SK-N-MC (cell line): Measurements from ENCODE around the gene TNFSF10.

Experiments used
- DNase-seq: peaks from one replicate; pipeline ENCODE4 v3.0.0-alpha.2; 2011; ENCODE audit warnings: low read depth, low spot score
- H3K27ac ChIP-seq: fragments of 200-600 bp; sonication (generic); 2 replicates; pipeline ENCODE4 v1.5.1; 2016; ENCODE audit warnings: mixed run types
- H3K36me3 ChIP-seq: fragments of 200-600 bp; sonication (generic); 2 replicates; pipeline ENCODE4 v1.6.1; 2017; ENCODE audit warnings: antibody characterized with exemption, low read length, mixed read lengths; ENCODE audit not compliant: insufficient read depth
- H3K4me3 ChIP-seq: fragments of 200-600 bp; sonication (generic); 2 replicates; pipeline ENCODE4 v1.5.1; 2016
- H3K9ac ChIP-seq: fragments of 200-600 bp; sonication (generic); 2 replicates; pipeline ENCODE4 v1.8.0; 2017; ENCODE audit warnings: mixed run types, mixed read lengths; ENCODE audit not compliant: insufficient read length
- H3K9me3 ChIP-seq: fragments of 200-600 bp; sonication (generic); 2 replicates; pipeline ENCODE4 v1.6.1; 2017; ENCODE audit warnings: low read depth, mild to moderate bottlenecking, antibody characterized with exemption, low read length, moderate library complexity, mixed read lengths
- EZH2 ChIP-seq: fragments of 200-600 bp; sonication (generic); IDR thresholded peaks from one replicate; pipeline ENCODE4 v1.6.1; 2017; ENCODE audit warnings: antibody characterized with exemption
- FOXP2 ChIP-seq: optimal IDR thresholded peaks from 2 replicates; pipeline ENCODE3; 2011; ENCODE audit warnings: mild to moderate bottlenecking, moderate library complexity; ENCODE audit not compliant: insufficient read depth; ENCODE audit errors: extremely low read length, control extremely low read depth
- POLR2AphosphoS5 ChIP-seq: IDR thresholded peaks from 2 replicates; pipeline ENCODE4 v1.6.1; 2012; ENCODE audit warnings: mild to moderate bottlenecking, low read depth, low read length, borderline replicate concordance

Gene TNFSF10

DNA sequence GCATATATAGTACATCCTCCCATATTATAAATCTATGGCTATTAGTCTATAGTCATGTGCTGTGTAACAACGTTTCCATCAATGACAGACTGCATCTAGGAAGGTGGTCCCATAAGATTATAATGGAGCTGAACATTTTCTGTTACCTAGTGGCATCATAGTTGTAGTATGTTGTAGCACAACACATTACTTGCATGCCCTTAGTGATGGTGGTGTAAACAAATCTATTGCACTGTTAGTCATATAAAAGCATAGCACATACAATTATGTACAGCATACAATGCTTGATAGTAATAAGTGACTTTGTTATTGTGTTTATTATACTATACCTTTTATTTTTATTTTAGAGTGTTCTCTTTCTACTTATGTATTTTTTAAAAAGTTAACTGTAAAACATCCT lies 37.4 kb upstream of the TNFSF10 start:
- Histone ChIP-seq H3K4me3 (no peak overlapping the region), H3K9me3 (no peaks in the 10 kb centered on the region), H3K27ac (no peak overlapping the region), H3K9ac (no peak overlapping the region), H3K36me3 (no peaks in the 10 kb centered on the region)
- DNase-seq = no peak
- no peak for TF ChIP-seq EZH2
- TF ChIP-seq FOXP2 = no peak
- TF ChIP-seq POLR2AphosphoS5 = no peak

DNA sequence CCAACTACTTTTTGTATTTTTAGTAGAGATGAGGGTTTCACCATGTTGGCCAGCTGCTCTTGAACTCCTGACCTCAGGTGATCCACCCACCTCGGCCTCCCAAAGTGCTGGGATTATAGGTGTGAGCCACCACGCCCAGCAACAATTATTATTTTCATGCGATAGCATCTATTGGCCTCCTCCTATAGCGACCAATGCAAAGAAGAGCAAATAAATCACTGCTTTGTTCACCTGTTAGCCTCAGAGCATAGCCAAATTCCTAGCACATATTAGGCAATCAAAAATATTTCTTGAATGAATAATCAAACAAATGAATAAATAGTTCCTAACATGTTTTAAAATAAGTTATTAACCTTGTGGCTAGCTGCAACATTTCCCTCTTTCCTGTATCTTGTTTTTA lies 36.8 kb upstream of the TNFSF10 start:
- H3K36me3 ChIP-seq = no peaks in the 10 kb centered on the region
- DNase-seq = no peak
- no peak overlapping the region for H3K27ac ChIP-seq
- no peaks in the 10 kb centered on the region for H3K9me3 ChIP-seq
- no peak overlapping the region for H3K4me3 ChIP-seq
- TF ChIP-seq POLR2AphosphoS5 = no peak
- no peak for TF ChIP-seq EZH2
- TF ChIP-seq FOXP2 = no peak
- no peak overlapping the region for H3K9ac ChIP-seq

DNA sequence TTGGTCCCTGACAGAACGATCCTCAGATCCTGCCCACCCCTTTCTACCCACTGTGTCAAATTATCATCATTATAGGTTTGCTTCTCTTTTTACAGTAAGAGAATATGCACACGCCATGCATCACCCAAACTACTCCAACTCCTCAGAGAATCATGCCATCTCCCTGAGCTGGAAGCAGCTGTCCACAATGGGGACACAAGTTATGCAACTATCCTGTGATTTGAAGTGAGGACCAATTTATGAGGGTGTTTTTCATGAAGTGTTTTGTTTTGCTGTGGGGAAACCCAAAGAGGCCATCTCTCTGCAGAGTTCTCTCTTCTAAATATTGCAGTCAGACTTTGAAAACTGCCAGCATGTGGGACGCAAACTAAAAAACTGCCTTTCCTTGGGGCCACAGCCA lies 35.8 kb upstream of the TNFSF10 start:
- Histone ChIP-seq H3K36me3 (no peaks in the 10 kb centered on the region), H3K9ac (no peak overlapping the region), H3K4me3 (no peak overlapping the region), H3K9me3 (no peaks in the 10 kb centered on the region), H3K27ac (no peak overlapping the region)
- no peak for TF ChIP-seq POLR2AphosphoS5
- DNase-seq = no peak

DNA sequence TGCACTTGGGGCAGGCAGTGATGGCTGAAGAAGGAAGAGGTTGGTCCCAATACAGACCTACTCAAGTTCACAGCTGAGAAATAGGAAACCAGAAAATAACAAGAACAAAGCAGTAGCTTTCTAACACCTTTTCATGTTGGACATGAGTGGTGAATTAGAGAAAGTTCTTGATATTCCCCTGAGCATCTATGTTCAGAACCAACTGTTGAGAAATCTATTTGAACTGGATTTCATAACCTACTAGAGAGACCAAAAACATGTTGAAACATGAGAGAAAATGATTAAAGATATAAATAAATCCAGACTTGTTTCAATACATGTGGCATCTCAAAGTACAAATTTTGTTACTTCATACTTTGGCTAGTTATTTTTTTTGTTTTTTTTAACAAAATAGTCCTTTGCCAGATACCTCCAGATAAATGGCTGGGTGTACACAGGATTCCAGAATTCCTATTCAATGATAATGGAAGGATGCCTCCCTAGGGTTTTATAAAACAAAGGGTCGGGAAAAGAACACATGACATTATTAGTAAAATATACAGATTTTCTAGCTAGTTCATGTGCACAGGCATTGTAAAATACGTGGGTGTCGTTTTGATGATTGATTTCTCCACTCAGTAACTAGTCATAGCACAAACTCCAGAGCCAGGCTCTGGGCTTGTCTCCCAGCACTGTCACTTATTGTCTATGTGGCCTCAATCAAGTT lies 34.4 kb upstream of the TNFSF10 start:
- H3K9ac ChIP-seq = no peak overlapping the region
- no peaks in the 10 kb centered on the region for H3K9me3 ChIP-seq
- H3K36me3 ChIP-seq = no peaks in the 10 kb centered on the region
- H3K4me3 ChIP-seq = no peak overlapping the region
- TF ChIP-seq FOXP2 (no peak), EZH2 (no peak), POLR2AphosphoS5 (no peak)
- H3K27ac ChIP-seq = no peak overlapping the region
- no peak for DNase-seq

DNA sequence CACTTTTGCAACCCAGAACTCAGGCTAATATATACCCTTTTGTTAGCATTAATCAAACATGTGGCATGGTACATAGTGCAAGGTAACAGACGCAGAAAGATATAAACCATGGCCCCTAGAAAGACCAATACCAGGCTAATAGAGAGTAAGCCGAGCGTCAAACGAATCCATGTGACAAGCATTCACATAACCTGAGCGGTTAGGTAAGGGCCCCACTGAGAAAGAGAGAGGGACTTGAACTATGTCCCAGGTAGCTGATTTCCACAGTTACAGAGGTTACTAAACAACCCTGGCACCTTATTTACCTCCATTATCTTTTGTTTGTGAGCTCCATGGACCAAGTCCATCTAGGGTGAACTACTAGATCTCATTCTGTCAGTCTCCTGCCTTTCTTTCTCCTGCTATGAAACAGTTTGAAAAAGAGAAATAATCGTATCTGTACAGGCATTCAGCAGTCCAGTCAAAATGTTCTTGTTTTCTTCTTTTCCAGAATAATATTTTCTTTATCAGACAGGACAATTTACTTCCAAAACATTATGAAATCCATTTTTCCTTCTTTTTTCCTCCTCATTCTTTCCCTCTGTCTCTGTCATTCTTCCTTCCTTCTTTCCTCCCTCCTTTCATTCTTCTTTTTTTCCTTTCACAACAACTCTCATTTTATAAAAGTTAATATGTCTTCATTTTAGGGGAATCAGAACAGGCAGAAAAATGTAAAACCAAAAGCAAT lies 30.5 kb upstream of the TNFSF10 start:
- Histone ChIP-seq H3K9me3 (no peaks in the 10 kb centered on the region), H3K9ac (no peak overlapping the region), H3K27ac (no peak overlapping the region), H3K4me3 (no peak overlapping the region), H3K36me3 (no peaks in the 10 kb centered on the region)
- TF ChIP-seq FOXP2 (no peak), EZH2 (no peak), POLR2AphosphoS5 (no peak)
- no peak for DNase-seq

DNA sequence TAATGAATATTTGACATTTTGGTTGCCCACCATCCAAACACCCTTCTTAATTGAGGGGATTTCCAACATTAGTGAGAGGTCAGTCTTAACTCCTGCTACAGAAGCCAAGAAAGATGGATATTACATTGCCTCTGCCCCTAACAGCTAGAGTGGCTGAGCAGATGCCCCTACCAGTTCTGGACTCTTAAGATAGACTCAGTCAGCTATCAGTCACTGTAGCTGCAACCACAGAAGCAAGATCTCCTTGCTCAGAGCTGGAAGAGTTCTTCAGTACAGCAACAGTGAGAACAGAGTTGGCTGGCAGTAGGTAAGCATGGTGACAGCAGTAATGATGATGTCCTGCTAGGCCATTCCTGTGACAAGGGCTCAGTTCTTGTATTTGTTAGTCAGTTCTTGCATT lies 29.4 kb upstream of the TNFSF10 start:
- no peak overlapping the region for H3K9ac ChIP-seq
- no peak for DNase-seq
- no peak overlapping the region for H3K27ac ChIP-seq
- H3K9me3 ChIP-seq = no peaks in the 10 kb centered on the region
- no peak overlapping the region for H3K4me3 ChIP-seq
- TF ChIP-seq FOXP2 = no peak
- TF ChIP-seq POLR2AphosphoS5 = no peak
- TF ChIP-seq EZH2 = no peak
- H3K36me3 ChIP-seq = no peaks in the 10 kb centered on the region

DNA sequence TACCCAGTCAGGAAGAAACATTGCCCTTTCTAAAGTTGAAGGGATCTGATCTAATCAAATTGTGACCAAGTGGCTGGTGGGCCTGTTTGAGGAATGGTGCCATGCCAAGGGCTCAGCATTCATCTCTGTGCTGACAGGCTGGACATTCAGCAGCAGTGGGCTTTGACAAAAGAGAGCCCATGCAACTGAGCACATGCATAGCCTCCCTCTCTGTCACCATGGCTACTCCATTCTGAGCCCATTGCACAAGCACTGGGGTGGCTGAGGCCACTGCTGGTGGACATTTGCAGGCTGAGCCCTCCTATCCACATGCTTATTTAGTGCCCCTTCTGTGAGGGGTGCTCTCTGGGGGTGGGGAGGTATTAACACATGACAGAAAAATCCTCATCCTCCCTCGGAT lies 28.6 kb upstream of the TNFSF10 start:
- TF ChIP-seq POLR2AphosphoS5 (no peak), EZH2 (no peak), FOXP2 (no peak)
- no peak overlapping the region for H3K4me3 ChIP-seq

DNA sequence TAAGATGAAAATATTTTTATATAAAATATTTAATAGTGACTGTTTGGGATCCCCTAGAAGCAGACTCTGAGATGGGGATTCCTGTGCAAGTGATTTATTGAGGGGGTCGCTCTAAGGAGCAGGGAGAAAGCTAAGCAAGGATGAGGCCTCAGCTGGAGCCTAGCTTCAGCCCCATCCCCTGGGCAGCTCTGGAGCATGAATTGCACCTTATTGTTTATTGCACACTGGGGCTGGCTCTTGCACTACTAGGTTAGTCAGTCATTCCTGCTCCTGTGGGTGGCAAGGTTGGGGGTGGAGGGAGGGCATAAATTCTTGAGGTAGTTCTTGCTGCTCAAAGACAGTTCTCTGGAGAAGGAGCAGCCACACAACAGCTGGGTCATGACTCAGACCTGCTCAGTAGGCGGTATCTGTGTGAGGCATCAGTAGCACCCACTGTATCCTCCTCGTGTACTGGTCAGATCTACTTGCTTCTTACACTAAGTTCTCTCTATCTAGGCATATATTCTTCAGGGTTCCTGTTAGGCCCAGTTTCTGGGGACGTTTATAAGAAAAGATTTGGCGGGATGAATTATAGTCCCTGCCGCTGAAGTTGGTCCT lies 27.2 kb upstream of the TNFSF10 start:
- Histone ChIP-seq H3K27ac (no peak overlapping the region), H3K4me3 (no peak overlapping the region), H3K9me3 (no peaks in the 10 kb centered on the region), H3K36me3 (no peaks in the 10 kb centered on the region), H3K9ac (no peak overlapping the region)
- TF ChIP-seq POLR2AphosphoS5 = no peak
- no peak for TF ChIP-seq FOXP2
- DNase-seq = no peak

More for the DNA sequence above, 28.6 kb upstream of the TNFSF10 start:
- Histone ChIP-seq H3K9ac (no peak overlapping the region), H3K36me3 (no peaks in the 10 kb centered on the region), H3K27ac (no peak overlapping the region), H3K9me3 (no peaks in the 10 kb centered on the region)
- no peak for DNase-seq
